Stimulated activated CD8-positive, alpha-beta memory T cell treated with anti-CD3 and anti-CD28 coated beads, Interleukin-15, amount 100 ng/mL, for 1 hour (primary cell): ENCODE measurements around the gene ACTR6.
"Not testable (repeated sequence)": the region's sequence is repeated elsewhere in the genome, so short reads cannot be mapped to it uniquely, and the experiment has no call there.

Source experiments
- DNase-seq: peaks from one replicate; pipeline ENCODE4 v3.0.0-alpha.2; 2020; ENCODE audit warnings: low read depth

Gene ACTR6

GRCh38 chr12:100219328-100220109 is 18.9 kb downstream of the ACTR6 start:
- DNase-seq = no peak

GRCh38 chr12:100221523-100221922 is 20.9 kb downstream of the ACTR6 start:
- DNase-seq = no peak

- not testable (repeated sequence) for DNase-seq
These were observed 21.6 kb downstream of the ACTR6 start for GRCh38 chr12:100222173-100222572.

GRCh38 chr12:100225491-100225890 is 24.9 kb downstream of the ACTR6 start:
- DNase-seq = no peak

GRCh38 chr12:100229036-100229635 is 28.5 kb downstream of the ACTR6 start:
- DNase-seq = no peak

- DNase-seq = no peak
These were observed 29.3 kb downstream of the ACTR6 start for GRCh38 chr12:100229876-100230275.

GRCh38 chr12:100231873-100232272 is 31.3 kb downstream of the ACTR6 start:
- not testable (repeated sequence) for DNase-seq

GRCh38 chr12:100234166-100234565 is 33.6 kb downstream of the ACTR6 start:
- DNase-seq = no peak

- no peak for DNase-seq
These were observed 34.1 kb downstream of the ACTR6 start for GRCh38 chr12:100234591-100235304.

- DNase-seq = no peak
These were observed 38.2 kb downstream of the ACTR6 start for GRCh38 chr12:100238801-100239200.

GRCh38 chr12:100239589-100239988 is 39.0 kb downstream of the ACTR6 start:
- DNase-seq = no peak

- no peak for DNase-seq
These were observed 42.5 kb downstream of the ACTR6 start for GRCh38 chr12:100243137-100243536.

- no peak for DNase-seq
These were observed 47.1 kb downstream of the ACTR6 start for GRCh38 chr12:100247765-100248164.

- no peak for DNase-seq
These were observed 48.3 kb downstream of the ACTR6 start for GRCh38 chr12:100248886-100249285.

GRCh38 chr12:100249941-100250340 is 49.3 kb downstream of the ACTR6 start:
- no peak for DNase-seq

GRCh38 chr12:100251917-100252316 is 51.3 kb downstream of the ACTR6 start:
- DNase-seq = no peak

GRCh38 chr12:100253437-100253836 is 52.8 kb downstream of the ACTR6 start:
- no peak for DNase-seq

- DNase-seq = no peak
These were observed 54.3 kb downstream of the ACTR6 start for GRCh38 chr12:100254876-100255275.

- no peak for DNase-seq
These were observed 57.5 kb downstream of the ACTR6 start for GRCh38 chr12:100258127-100258526.

- DNase-seq = no peak
These were observed 62.5 kb downstream of the ACTR6 start for GRCh38 chr12:100263131-100263530.

- DNase-seq = not testable (repeated sequence)
These were observed 64.5 kb downstream of the ACTR6 start for GRCh38 chr12:100265107-100265506.

GRCh38 chr12:100265732-100266584 is 65.3 kb downstream of the ACTR6 start:
- no peak for DNase-seq
